Activated T-cell treated with anti-CD3 and anti-CD28 coated beads for 1 hour (primary cell): ENCODE results near the gene MUC2.
"Not testable (repeated sequence)": the region's sequence is repeated elsewhere in the genome, so short reads cannot be mapped to it uniquely, and the experiment has no call there.

ENCODE experiments used
- DNase-seq: peaks from one replicate; pipeline ENCODE4 v3.0.0-alpha.2; 2020; ENCODE audit warnings: low read depth

Gene MUC2

GRCh38 chr11:1106387-1106786 lies 31.7 kb downstream of the MUC2 start:
- DNase-seq, result no peak

- DNase-seq, result no peak
Measured at GRCh38 chr11:1107316-1108245, 32.9 kb downstream of the MUC2 start.

DNA sequence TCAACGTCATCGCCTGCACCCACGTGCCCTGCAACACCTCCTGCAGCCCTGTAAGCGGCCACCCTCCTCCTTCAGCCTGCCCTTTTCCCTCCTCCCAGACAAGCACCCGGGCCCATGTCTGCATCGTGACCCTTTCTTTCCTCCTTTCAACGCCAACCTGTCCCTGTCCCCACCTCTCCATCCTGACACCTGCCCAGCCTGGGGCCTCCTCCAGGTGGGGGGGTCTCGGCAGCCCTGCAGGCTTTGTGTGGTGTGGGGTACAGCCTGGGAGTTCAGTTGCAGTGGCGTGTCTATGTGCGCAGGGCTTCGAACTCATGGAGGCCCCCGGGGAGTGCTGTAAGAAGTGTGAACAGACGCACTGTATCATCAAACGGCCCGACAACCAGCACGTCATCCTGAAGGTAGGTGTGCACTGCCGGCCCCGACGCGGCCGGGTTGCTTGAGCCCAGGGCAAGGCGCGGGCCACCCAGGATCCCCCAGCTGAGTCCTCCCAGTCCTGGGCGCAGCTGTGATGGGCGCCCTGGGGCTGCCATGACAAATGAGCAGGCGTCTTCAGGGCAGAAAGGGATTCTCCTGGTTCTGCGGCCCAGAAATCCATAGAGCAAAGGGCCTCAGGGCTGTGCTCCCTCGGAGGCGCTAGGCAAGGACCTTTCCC lies 33.7 kb downstream of the MUC2 start:
- DNase-seq, result no peak

GRCh38 chr11:1109101-1109917 lies 34.6 kb downstream of the MUC2 start:
- DNase-seq, result no peak

- DNase-seq, result no peak
Measured at GRCh38 chr11:1109918-1110705, 35.4 kb downstream of the MUC2 start.

GRCh38 chr11:1111545-1112212 lies 37.0 kb downstream of the MUC2 start:
- DNase-seq, result no peak

- DNase-seq, result no peak
Measured at GRCh38 chr11:1112351-1113191, 37.9 kb downstream of the MUC2 start.

GRCh38 chr11:1113405-1114201 lies 38.9 kb downstream of the MUC2 start:
- no peak for DNase-seq

DNA sequence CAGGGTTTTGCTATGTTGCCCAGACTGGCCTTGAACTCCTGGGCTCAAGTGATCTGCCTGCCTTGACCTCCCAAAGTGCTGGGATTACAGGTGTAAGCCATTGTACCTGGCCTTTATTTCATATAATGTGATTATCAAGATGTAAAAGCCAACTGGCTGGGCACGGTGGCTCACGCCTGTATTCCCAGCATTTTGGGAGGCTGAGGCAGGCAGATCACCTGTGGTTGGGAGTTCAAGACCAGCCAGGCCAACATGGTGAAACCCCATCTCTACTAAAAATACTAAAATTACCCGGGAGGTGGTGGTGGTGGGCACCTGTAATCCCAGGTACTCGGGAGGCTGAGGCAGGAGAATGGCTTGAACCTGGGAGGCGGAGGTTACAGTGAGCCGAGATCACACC lies 40.6 kb downstream of the MUC2 start:
- not testable (repeated sequence) for DNase-seq

GRCh38 chr11:1116104-1116503 lies 41.4 kb downstream of the MUC2 start:
- DNase-seq, result no peak

GRCh38 chr11:1116666-1117390 lies 42.2 kb downstream of the MUC2 start:
- DNase-seq, result no peak

- no peak for DNase-seq
Measured at GRCh38 chr11:1117992-1118391, 43.3 kb downstream of the MUC2 start.

DNA sequence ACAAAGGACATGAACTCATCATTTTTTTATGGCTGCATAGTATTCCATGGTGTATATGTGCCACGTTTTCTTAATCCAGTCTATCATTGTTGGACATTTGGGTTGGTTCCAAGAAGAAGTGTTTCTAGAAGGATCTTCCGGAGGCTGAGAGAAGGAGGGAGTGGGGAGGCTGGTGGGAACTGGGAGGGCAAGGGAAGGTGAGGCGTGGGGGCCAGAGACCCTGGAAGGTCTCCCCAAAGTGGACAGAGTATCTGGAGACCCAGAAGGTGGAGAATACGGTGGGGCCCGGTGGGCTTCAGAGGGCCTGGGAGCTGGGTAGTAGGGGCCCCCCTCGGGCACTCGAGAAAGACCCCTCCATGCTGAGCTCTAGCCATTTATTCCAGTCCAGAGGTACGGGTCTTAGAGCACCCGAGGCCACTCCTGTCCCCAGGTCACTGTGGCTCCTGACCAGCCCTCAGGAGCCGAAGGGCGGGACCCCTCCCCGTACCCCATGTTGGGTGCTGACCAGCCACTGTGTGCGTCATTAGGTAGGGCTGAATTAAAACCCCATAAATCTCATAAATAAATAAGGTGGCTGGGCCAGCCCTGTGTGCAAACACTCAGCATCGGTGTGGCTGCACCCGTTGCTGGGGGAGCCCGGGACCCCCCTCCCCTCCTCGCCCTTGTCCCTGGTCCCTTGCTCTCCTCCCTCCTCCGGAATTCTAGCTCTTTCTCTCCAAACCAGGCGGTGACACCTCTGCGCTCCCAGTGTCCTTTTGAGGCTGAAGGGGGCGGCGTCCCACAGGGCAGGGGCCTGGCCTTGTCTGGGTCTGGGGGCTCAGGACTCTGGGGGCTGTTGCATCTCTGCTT lies 44.3 kb downstream of the MUC2 start:
- no peak for DNase-seq

DNA sequence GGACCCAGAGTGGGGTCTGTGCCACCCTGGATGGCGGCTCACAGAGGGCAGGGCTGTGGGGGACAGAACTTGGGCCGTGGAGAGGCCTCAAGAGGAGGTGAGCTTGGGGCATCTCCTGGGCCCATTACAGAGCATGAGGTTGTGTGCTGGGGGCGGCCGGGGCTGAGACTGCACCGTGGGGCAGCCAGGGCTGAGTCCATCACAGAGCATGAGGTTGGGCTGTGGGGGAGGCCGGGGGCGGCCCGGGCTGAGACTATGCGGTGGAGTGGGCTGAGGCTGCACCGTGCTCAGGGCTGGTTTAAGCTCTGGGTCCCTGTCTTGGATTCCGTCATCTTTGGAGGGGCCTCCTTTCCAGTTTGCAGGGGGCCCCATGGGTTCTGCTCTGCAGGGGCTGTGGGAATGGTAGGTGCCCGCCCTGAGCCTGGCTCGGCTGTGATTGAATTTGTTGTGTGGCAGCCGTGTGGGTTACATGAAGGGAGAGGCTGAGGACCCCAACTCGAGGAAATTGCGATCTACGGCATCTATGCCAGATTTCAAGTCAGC lies 45.0 kb downstream of the MUC2 start:
- no peak for DNase-seq

- no peak for DNase-seq
Measured at GRCh38 chr11:1120532-1121330, 46.1 kb downstream of the MUC2 start.

DNA sequence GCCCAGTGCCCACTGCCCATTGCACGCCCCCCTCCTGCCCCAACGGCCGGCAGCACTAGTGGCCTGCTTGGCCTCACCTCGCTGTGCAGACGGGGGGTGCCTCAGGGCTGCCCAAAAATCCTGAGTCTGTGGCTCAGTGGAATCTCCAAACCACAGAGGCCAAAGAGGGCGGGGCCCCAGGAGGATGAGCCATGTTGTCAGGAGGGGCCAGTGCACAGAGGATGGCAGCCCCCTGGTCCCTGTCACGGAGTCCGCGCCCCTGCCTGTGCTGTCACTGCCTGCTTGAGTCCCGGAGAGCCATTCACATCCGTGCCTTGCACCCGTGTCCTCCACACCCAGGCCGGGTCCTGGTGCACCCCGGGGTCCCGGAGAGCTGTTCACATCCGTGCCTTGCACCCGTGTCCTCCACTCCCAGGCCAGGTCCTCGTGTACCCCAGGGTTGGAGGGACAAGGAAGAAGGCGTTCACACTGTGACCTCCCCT lies 46.7 kb downstream of the MUC2 start:
- no peak for DNase-seq
